Stimulated activated CD8-positive, alpha-beta memory T cell treated with anti-CD3 and anti-CD28 coated beads, Interleukin-7, amount 100 ng/mL, for 48 hours (primary cell): ENCODE results near the gene MAPK8IP2.
A peak's percentile ranks its signal among the peaks of the same experiment; 100 is the strongest.

Source experiments
- DNase-seq, 2 donors: peaks; one replicate each; pipeline ENCODE4 v3.0.0-alpha.2; 2020; ENCODE audit warnings: low read depth in 1 of 2; ENCODE audit errors: extremely low read depth in 1 of 2

MAPK8IP2 gene

DNA sequence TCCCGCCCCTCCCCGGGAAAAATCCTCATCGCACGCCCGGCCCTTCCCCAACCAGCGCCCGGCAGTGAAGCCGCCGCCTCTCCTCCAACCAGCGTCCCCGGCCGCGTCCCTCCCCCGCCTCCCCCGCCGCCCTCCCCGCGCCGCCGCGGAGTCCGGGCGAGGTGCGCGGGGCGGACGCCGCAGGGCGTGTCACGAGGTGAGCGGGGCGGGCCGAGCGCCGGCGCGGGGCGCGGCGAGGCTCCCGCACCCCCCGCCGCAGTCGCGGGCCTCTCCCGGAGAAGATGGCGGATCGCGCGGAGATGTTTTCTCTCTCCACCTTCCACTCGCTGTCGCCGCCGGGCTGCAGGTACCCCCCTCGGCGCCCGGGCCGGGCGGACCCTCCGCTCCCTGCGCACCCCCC, at the start of gene MAPK8IP2:
TSS of gene MAPK8IP2 (plus strand) at position 256 of the 400 bp plus-strand sequence. CDS start at position 282, 26 bp downstream.
- DNase-seq = no peak

DNA sequence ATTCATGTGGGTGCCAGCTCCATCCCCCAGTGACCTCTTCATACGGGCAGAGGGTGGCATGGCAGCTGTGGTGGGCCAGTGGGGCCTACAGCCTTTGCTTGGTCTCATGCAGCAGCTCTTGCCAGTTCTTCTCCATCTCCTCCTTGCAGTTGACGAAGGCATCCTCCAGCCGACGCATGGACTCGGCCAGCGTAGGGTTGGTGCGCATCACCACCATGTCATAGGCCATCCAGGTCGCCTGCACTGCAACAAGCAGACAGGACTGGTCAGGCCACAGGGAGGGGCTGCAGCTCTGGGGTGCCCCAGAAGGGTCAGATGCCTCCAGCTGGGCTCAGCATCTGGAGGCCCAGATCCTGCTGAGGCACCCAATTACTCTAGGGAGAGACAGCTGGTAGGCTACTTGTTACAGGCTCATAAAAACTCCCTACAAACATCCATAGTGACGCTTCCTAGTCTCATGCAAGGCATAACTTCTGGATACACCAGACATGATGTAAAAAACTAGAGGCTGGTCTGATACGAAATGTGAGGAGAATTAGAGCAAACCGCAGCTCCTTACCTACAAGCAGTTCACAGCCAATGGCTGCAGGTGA, 49.3 kb upstream of the MAPK8IP2 start:
- no peak for DNase-seq

DNA sequence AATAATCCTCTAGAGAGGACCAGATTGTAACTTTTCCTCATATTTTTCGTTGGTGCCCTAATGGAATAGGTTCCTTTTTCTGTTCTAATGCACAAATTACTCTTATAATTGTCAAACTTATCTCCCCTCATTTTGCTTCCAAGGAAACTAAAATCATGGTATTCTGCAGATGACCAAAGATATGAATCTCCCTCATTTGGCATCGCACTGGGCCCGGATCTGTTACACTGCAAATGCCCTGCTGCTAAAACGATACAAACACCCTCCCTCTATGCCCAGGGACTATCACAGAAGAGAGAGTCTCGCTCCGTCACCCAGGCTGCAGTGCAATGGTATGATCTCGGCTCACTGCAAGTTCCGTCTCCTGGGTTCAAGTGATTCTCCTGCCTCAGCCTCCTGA, 47.3 kb upstream of the MAPK8IP2 start:
- no peak for DNase-seq

DNA sequence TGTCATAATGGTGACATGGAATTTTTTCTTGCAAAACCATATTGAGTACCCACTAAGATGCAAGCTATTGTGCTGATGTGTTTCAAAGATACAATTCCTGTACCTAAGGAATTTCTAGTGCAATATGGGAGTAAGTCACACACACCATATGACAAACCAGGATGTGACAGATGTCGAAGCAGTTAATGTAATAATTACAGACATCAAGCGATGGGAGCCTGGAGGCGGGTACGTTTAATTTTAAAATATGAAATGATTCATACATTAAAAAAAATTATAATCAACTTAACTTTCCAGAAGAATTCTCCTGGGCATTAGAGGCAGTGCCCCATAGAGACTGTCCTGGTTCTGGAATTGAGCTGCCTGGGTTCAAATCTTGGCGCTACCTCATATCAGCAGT, 43.9 kb upstream of the MAPK8IP2 start:
- DNase-seq = no peak

DNA sequence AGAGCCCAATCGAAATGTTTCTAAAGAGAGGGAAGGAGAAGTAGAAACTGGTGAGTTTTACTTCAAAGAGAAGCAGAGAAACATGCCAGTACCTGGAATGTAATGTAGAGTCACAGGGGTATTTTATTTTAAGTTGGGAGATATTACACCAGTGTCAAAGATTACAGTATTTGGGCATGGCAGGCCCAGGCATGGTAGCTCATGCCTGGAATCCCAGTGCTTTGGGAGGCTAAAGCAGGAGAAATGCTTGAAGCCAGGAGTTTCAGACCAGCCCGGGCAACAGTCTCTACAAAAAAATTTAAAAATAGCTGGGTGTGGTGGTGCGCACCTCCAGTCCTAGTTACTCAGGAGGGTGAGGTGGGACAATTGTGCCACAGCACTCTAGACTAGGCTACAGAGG, 40.6 kb upstream of the MAPK8IP2 start:
- no peak for DNase-seq

DNA sequence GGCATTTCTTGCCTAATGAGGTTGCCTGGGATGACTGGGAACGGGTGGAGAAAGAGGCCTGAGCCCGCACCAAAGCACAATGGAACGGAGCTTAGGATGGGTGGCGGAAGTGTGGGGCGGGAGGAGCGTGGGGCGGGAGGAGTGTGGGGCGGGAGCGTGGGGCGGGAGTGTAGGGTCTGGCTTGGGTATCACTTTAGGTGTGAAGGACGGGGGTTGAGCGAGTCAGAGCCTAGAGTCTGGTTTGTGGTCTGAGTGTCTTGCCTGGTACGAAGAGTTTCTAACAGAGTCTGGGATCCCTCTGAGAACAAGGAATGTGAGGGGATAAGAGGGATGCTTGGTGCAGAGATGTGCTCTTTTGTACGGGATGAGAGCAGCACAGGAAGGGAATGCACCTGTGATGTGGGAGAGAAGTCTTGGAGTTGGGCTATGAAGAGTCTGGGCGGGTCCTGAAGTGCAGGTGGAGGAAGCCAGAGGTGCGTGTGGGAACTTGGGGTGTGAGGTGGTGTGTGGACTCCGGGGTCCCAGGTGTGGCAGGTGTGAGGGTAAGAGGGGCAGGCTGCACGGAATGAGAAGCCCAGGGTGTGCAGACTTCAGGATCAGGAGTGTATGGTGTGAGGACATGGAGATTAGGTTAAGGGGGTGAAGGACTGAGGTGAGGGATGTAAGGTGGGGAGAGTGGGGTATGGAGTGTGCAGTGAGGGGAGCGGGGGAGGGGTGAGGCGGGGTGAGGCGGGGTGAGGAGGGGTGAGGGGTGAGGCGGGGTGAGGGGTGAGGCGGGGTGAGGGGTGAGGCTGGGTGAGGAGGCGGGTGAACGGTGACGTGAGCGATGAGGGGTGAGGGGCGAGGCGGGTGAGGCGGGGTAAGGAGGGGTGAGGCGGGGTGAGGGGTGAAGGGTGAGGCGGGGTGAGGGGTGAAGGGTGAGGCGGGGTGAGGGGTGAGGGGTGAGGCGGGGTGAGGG, 38.9 kb upstream of the MAPK8IP2 start:
- no peak for DNase-seq

DNA sequence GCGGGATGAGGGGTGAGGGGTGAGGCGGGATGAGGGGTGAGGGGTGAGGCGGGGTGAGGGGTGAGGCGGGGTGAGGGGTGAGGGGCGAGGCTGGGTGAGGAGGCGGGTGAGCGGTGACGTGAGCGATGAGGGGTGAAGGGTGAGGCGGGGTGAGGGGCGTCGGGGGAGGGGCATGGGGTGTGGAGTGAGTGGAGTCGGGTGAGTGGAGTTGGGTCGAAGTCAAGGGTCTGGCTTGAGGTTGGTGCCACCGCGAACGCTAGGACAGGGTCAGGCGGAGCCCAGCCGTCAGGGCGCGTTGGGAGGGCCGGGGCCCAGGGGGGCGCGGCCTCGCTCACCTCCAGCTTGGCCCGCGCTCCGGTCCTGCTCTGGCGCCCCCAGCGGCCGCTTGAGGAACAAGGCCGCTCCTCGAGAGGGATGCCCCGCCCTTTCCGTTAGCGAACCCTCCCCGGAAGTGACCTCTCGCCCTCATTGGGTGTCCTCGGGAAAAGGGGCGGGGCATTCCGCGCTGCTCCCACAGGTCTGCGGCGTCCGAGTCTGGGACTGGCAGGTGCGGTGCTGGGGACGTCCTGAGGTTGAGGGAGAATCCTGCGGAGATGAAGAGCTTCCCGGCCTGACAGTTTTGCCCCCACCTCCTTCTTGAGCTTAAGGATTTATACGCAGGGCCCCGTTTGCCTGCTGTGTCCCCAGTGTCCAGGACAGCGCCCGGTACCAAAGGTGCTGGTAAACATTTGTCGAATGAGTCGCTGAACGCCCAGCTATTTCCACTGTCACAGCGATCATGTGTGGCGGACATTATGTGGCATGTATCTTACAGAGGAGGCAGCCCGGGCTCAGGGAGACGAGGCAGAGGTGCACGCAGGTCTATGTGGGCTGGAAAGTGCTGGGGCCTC, 37.8 kb upstream of the MAPK8IP2 start, which contains the start of gene SYCE3:
TSS of gene SYCE3 (minus strand) at position 397 of the 890 bp plus-strand sequence. CDS start 6,514 bp downstream, outside the sequence.
- DNase-seq = peak; percentile 95 to 96

DNA sequence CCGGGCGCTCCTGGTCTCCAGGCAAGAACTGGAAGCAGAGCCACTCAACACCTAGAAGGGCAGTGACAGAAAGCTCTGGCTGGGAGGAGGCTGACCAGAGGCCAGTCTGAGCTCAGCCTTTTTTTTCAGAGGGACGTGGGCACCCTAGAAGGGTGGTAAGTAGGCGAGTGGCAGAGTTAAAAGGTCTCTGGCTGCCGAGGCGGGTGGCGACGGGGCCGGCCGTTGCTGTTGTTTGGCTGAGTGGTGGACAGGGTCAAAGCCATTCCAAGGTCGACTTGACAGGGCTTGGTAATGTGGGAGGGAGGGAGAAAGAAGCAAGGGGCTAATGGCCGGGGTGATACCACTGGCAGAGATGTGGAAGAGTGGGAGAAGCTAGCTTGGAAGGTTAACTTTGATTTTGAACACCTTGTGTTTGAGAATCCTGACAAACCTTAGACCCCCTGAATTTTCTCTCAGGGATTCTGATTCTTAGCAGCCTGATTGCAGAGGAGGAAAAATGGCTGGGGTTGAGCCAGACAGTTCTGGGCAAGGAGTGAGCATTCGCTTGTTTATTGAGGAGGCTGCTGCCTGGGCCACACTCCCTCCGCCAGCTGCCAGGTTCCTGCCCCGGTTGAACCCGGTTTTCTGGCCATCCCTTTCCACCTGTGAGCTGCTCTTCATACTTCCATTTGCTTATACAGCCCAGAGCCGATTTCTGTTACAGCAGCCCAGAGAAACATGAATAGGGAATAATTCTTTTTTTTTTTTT, 37.0 kb upstream of the MAPK8IP2 start:
- no peak for DNase-seq

DNA sequence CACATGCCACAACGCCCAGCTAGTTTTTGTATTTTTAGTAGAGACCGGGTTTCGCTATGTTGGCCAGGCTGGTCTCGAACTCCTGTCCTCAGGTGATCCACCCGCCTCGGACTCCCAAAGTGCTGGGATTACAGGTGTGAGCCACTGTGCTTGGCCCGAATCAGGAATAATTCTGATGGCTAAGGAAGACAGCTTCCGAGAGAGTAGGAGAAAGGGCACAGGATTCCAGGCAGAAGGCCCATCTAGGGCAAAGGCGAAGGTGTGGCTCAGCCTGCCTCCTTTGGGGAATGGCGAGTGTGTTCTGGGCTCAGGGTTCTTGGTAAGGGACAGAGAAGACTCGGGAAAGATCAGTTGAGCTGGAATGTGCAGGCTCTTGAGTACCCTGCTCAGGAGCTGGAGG, 36.3 kb upstream of the MAPK8IP2 start:
- DNase-seq = no peak

DNA sequence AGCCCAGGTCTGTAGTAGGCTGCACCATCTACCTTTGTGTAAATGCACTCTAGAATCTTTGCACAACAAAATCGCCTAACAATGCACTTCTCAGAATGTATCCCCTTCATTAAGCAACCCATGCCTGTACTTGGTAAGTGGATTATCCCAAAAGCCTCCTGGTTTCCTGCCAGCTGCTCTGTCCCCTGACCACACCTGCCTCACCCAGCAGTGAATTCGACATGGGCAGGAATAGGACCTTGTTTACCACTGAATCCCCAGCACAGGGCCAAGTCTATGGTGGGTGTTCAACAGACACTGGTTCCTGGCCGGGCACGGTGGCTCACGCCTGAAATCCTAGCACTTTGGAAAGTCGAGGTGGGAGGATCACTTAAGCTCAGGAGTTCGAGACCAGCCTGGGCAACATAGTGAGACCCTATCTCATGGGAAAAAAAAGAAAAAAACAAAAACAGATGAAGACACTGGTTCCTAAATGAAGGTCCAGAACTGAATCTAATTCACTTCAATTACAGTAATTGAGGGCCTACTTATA, 32.8 kb upstream of the MAPK8IP2 start:
- no peak for DNase-seq

DNA sequence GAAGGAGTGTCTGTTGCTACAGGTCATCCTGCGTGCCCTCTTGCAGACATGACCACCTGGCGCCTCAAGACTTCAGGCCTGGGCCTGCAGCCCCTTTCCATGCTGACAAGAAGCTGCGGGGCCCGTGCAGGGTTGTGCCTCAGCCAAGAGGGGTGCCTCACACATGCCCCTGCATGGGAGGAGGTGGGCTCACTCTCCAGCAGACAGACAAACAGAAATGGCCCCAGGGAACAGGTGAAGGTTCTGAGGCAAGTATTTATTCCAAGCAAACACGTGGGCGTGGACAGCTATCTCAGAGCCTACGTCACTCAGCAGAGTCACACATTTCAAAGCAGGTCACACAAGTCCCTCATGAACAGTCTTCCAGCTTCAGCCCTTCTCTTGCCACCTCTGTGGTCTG, 32.0 kb upstream of the MAPK8IP2 start:
- no peak for DNase-seq

DNA sequence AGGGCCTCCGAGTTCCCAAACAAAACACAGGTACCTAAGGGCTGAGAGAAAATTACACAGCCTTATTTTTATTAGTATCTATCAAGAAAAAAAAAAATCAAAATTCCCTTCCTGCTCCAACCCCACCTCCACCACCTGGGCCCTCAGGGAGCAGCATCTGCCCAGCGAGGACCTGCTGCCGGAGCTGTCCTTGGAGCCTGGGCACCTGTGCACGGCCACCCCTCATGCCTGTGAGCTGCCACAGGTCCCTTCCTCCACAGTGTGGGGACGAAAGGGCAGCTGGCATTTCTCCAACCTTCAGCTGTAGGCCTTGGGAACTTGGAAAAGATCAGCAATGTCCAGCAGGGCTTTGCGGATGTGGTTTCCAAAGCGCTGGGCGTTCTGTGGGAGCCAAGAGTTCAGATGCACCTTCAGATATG, 31.5 kb upstream of the MAPK8IP2 start:
- no peak for DNase-seq

DNA sequence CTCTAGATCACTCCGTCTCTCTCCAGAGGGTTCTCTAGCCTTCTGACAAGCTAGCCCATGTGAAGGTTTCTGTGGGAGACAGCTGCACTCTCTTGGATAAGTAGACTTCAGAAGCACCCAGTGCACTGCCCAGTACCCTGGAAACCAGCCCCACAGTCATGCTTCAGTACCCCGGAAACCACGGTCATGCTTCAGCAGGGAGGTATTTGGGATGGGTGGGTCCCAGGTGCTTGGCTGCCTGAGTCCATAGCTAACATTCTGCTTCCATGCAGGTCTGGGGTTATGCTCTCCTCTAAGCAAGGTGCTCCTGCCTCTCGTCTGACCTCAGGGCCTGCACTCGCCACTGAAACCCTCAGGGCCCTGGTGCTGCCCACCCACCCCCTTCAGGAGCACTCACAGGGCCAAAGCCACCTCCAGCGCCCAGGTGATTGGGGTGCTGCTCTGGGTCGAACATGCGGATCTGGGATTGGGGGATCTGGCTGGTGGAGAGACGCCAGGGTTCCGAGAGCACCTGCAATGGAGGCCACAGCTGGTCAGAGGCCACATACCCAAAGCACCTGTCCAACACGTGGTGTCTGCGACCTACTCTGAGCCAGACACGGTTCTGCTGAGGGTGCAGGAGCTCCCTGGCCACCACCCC, 30.6 kb upstream of the MAPK8IP2 start:
- no peak for DNase-seq

DNA sequence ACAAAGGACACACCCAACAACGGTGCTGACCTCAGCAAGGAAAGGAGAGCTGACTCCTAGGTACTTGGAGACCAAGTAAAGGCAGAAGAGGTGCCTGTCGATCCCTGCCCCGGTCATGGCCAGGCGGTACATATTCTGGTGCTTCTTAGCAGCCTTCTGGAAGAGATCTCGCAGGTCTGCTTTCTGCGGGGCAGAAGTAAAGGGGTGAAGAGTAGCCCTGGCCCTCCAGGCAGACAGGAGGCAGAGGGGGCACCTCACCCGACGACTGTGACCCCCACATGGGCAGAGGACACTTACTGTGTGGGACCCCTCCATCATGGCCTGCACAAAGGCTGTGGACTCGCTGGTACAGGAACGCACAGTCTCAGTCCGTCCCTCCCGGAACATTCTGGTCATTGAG, 29.7 kb upstream of the MAPK8IP2 start:
- no peak for DNase-seq

DNA sequence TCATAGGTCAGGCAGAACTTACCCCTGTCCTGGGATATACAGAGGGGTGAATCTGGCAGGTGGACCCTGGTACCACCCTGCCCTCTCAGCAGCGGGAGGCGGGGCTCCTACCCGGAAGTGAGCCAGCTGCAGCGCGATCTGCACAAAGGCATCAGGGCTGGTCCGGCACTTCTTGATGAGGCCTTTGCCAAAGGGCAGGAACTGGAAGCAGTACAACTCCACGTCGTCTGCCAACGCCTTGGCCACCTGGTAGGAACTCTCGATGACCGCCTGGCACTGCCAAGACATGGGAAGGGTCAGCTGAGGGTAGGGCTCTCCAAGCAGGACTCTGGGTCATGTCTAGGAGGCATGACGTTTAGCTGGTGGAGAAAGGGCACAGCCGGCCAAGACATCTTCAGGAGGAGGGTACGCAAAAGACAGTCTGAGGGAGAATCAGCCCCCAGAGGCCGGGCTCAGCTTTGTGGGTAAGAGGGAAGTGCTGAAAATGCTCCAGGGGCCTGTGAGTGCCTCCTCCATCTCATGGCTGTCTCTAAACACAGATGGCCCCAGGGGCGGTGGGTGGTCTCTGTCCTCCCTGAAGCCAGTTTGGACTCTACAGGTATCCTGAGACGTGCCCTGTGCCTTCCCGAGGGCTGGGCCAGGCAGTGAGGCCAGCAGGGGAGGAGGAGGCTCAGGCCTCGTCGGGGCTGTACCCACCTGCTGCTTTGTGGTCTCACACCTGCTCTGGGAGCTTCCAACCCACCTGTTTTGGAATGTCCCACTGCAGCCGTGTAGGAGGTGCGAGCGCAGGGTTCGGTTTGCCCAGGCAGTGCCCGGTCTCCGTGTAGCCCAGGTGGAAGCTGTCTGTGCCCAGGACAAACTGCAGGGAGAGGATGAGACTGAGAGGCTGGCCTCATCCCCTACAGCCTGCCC, 29.1 kb upstream of the MAPK8IP2 start:
- DNase-seq = no peak

DNA sequence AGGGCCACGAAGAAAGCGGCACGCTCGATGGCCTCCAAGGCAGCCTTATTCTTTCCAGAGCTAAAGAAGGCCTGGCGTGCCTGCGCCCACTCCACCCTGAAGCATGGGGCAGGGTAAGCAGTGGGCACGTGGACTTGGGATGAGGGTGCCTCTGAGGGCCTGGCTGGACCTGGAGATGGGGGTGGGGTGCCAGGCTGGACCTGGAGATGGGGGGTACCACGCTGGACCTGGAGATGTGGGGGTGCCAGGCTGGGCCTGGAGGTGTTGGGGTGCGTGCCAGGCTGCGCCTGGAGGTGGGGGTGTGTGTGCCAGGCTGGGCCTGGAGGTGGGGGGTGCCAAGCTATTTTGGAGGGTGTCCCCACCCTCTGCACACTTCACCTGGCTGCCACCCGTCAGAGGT, 27.6 kb upstream of the MAPK8IP2 start:
- DNase-seq = no peak

DNA sequence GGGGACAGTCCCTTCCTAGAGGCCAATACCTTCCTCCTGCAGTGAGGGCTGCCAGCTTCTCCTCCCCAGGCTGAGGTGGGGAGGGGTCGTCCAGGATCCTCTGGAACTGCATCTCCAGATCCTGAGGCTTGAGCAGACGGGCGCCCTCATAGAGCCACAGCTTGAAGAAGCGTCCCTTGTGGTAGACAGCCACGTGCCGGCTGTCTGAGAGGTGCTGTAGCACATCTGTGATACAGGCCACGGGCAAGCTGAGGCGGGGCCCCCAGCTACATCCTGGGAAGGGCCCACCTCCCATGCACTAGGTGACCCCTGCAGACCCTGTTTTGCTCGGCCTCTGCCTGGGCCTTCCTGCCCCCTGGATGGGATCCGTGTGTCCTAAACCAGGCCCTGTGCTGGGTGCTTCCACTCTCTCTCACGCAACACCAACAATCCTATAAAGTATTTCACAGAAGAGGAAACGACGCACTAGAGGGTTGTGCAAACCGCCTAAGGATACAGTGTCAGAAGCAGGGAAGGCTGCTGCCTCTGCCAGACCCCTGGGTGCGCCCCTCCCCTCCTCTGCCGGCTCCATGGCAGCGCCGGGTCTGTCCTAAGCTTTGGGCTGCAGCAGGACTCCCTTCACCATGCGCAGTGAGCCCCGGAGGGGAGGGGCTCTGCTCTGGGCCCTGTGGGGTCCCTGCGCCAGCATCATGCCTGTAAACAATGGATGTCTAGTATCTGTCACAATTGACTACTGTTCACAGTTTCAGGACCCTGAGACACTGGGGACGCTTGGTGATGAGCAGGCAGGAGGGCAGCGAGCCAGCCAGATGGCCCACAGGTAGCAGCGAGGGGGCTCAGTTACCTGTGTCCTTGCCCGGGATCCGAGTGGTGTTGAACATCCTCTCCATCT, 26.9 kb upstream of the MAPK8IP2 start:
- DNase-seq = no peak

DNA sequence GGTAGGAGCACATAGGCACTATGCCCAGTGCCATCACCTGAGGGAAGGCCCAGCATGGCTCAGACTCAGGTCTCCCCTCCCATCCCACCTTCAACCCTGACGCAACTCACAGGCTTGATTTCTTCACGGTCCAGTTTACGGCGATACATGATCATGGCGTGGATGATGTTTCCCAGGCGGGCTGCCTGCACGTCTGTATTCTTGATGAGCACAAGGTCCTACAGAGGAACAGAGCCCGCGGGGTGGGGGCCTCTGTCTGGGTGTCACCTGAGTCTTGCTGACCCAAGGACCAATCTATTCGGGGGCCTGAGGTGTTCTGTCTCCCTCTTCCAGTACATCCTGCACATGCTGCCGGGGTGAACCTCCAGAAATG, 26.2 kb upstream of the MAPK8IP2 start:
- DNase-seq = no peak
